Peyer's patch (tissue), 4 donors: Measurements from ENCODE around the gene ARHGDIG. TPM values are rescaled to one million over a fixed set of nuclear protein-coding genes. Genes with fewer than 3 reads are reported as not detected.

Experiments
- DNase-seq, 3 donors: peaks; one replicate each; pipeline ENCODE4 v3.0.0-alpha.2; 2017 to 2019
- H3K27ac ChIP-seq, 4 donors: fragments of 200-600 bp; sonication (generic); one replicate each; pipeline ENCODE4 v1.5.1; 2016 to 2019
- H3K27me3 ChIP-seq, 2 donors: fragments of 200-600 bp; sonication (generic); one replicate each; pipeline ENCODE4 v1.5.1; 2019
- H3K36me3 ChIP-seq, 3 donors: fragments of 200-600 bp; sonication (generic); one replicate each; pipeline ENCODE4 v1.5.1; 2016 to 2019
- H3K4me1 ChIP-seq, 4 donors: fragments of 200-600 bp; sonication (generic); one replicate each; pipeline ENCODE4 v1.5.1; 2016 to 2019
- H3K4me3 ChIP-seq, 4 donors: fragments of 200-600 bp; sonication (generic); 1 replicate in 3 of 4; 2 replicates in 1 of 4; pipeline ENCODE4 v1.5.1; 2016 to 2019; ENCODE audit warnings: mild to moderate bottlenecking in 1 of 4
- H3K9me3 ChIP-seq, 4 donors: fragments of 200-600 bp; sonication (generic); one replicate each; pipeline ENCODE4 v1.5.1; 2016 to 2019; ENCODE audit warnings: mild to moderate bottlenecking in 1 of 4
- CTCF ChIP-seq, 6 experiments: fragments of 450-650 bp in 4 of 6; fragments of 200-600 bp in 2 of 6; sonication (generic) in 1 of 6; IDR thresholded peaks; one replicate each; pipeline ENCODE4 v1.5.1; 2017 to 2019; ENCODE audit warnings: antibody characterized with exemption in 6 of 6, mild to moderate bottlenecking in 3 of 6, moderate library complexity in 1 of 6
- POLR2A ChIP-seq, 2 donors: fragments of 450-650 bp; IDR thresholded peaks; one replicate each; pipeline ENCODE4 v1.5.1; 2017; ENCODE audit warnings: antibody characterized with exemption in 2 of 2, mild to moderate bottlenecking in 2 of 2, moderate library complexity in 2 of 2
- total RNA-seq, 4 donors: library from RNA; depleted of rRNA; stranded (reverse); fragments of >200 nt; gene quantifications; one replicate each; pipeline ENCODE4 v1.1.0, GENCODE V29; 2016

The ARHGDIG gene
- total RNA-seq, 4 donors from 2014 or later = 3.7 to 112 (median 67.5) TPM; not detected in 1

GRCh38 chr16:259814-260253 is 20.6 kb upstream of the ARHGDIG start:
- Histone ChIP-seq H3K36me3 (peaks cover 0 to 76% (median 0%) of the 10 kb centered on the region in 3 donors), H3K27me3 (no peaks in the 10 kb centered on the region), H3K9me3 (no peaks in the 10 kb centered on the region), H3K4me3 (no peak overlapping the region), H3K27ac (no peak overlapping the region), H3K4me1 (no peaks in the 10 kb centered on the region)
- TF ChIP-seq POLR2A (IDR thresholded peaks at IDR 0.05) (no peak), CTCF (IDR thresholded peaks at IDR 0.05) (no peak)
- DNase-seq = no peak

GRCh38 chr16:260326-260725 is 20.1 kb upstream of the ARHGDIG start:
- peaks cover 0 to under 1% (median 0%) of the 10 kb centered on the region in 4 donors for H3K4me1 ChIP-seq
- H3K36me3 ChIP-seq = peaks cover 0 to 75% (median 0%) of the 10 kb centered on the region in 3 donors
- no peak for DNase-seq
- no peak overlapping the region for H3K27ac ChIP-seq
- TF ChIP-seq POLR2A (IDR thresholded peaks at IDR 0.05) (no peak), CTCF (IDR thresholded peaks at IDR 0.05) (no peak)
- H3K27me3 ChIP-seq = no peaks in the 10 kb centered on the region
- no peaks in the 10 kb centered on the region for H3K9me3 ChIP-seq
- H3K4me3 ChIP-seq = no peak overlapping the region

- no peak for DNase-seq
- Histone ChIP-seq H3K9me3 (no peaks in the 10 kb centered on the region), H3K36me3 (peaks cover 0 to 67% (median 0%) of the 10 kb centered on the region in 3 donors), H3K4me1 (peaks cover 0 to 9% (median 0%) of the 10 kb centered on the region in 4 donors), H3K4me3 (no peak overlapping the region), H3K27me3 (no peaks in the 10 kb centered on the region), H3K27ac (no peak overlapping the region)
- TF ChIP-seq POLR2A (IDR thresholded peaks at IDR 0.05) (no peak), CTCF (IDR thresholded peaks at IDR 0.05) (no peak)
Measured at GRCh38 chr16:261031-261691, 19.2 kb upstream of the ARHGDIG start.

- no peak for DNase-seq
- no peaks in the 10 kb centered on the region for H3K9me3 ChIP-seq
- H3K27ac ChIP-seq = no peak overlapping the region
- H3K4me1 ChIP-seq = peaks cover 0 to 19% (median 0%) of the 10 kb centered on the region in 4 donors
- no peak for TF ChIP-seq CTCF (IDR thresholded peaks at IDR 0.05)
- no peak for TF ChIP-seq POLR2A (IDR thresholded peaks at IDR 0.05)
- no peak overlapping the region for H3K4me3 ChIP-seq
- no peaks in the 10 kb centered on the region for H3K27me3 ChIP-seq
- peaks cover 0 to 65% (median 0%) of the 10 kb centered on the region in 3 donors for H3K36me3 ChIP-seq
Measured at GRCh38 chr16:262121-262745, 18.2 kb upstream of the ARHGDIG start.

- Histone ChIP-seq H3K4me3 (no peak overlapping the region), H3K36me3 (peaks cover 0 to 65% (median 0%) of the 10 kb centered on the region in 3 donors), H3K27me3 (no peaks in the 10 kb centered on the region), H3K4me1 (peaks cover 0 to 25% (median 0%) of the 10 kb centered on the region in 4 donors), H3K9me3 (no peaks in the 10 kb centered on the region), H3K27ac (no peak overlapping the region)
- TF ChIP-seq POLR2A (IDR thresholded peaks at IDR 0.05) = no peak
- no peak for TF ChIP-seq CTCF (IDR thresholded peaks at IDR 0.05)
- DNase-seq = no peak
Measured at GRCh38 chr16:263182-263774, 17.1 kb upstream of the ARHGDIG start.
